Measurements from ENCODE around the gene ETNK2. TPM values are rescaled to one million over a fixed set of nuclear protein-coding genes. Genes with fewer than 3 reads are reported as not detected.

Gene ETNK2
- total and polyA plus RNA-seq, 2 of the 13 experiments (the other 11 are each of a cell fraction or from before 2014, with no cell fraction given) = 15.5 to 42.8 TPM

DNA sequence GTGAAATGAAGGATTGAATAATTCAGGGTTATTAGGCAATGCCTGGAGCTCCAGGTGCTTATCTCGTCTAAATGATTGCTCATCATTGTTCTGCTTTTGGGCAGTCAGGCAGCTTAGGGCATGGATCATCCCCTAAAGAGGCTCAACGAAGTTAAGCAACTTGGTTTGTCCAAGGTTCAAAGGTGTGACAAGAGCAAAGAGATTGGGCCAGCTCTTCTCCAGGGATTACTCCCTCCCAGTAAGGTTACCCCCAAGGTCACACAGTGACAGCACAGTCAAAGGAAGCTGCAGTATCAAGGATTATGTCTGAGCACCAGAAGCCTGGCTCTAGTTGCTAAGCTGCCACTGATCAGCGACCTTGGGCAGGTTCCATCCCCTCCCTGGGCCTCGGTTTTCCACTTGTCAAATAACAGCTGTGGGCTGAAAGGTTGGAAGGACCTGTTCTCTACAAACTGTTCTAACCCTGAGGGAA is 6.8 kb downstream of the ETNK2 start (continued):
- TF ChIP-seq, protein P1, sequence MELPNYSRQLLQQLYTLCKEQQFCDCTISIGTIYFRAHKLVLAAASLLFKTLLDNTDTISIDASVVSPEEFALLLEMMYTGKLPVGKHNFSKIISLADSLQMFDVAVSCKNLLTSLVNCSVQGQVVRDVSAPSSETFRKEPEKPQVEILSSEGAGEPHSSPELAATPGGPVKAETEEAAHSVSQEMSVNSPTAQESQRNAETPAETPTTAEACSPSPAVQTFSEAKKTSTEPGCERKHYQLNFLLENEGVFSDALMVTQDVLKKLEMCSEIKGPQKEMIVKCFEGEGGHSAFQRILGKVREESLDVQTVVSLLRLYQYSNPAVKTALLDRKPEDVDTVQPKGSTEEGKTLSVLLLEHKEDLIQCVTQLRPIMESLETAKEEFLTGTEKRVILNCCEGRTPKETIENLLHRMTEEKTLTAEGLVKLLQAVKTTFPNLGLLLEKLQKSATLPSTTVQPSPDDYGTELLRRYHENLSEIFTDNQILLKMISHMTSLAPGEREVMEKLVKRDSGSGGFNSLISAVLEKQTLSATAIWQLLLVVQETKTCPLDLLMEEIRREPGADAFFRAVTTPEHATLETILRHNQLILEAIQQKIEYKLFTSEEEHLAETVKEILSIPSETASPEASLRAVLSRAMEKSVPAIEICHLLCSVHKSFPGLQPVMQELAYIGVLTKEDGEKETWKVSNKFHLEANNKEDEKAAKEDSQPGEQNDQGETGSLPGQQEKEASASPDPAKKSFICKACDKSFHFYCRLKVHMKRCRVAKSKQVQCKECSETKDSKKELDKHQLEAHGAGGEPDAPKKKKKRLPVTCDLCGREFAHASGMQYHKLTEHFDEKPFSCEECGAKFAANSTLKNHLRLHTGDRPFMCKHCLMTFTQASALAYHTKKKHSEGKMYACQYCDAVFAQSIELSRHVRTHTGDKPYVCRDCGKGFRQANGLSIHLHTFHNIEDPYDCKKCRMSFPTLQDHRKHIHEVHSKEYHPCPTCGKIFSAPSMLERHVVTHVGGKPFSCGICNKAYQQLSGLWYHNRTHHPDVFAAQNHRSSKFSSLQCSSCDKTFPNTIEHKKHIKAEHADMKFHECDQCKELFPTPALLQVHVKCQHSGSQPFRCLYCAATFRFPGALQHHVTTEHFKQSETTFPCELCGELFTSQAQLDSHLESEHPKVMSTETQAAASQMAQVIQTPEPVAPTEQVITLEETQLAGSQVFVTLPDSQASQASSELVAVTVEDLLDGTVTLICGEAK (IDR thresholded peaks at IDR 0.05) = no peak
- TF ChIP-seq, protein P1 (CRISPR knock-in tag; IDR thresholded peaks at IDR 0.05) = no peak
- TF ChIP-seq MED13 (CRISPR knock-in tag; IDR thresholded peaks at IDR 0.05) (no peak), CBX5 (CRISPR knock-in tag; IDR thresholded peaks at IDR 0.05; ENCODE audit: borderline replicate concordance) (peak; percentile 72; the same call in 1 of the 2 replicates), ZNF274 (CRISPR knock-in tag; IDR thresholded peaks at IDR 0.05) (no peak), KAT8 (CRISPR knock-in tag; IDR thresholded peaks at IDR 0.05) (peak; percentile 58; the same call in 1 of the 2 replicates), SP140L (CRISPR knock-in tag; IDR thresholded peaks at IDR 0.05; ENCODE audit: borderline replicate concordance) (no peak), PTBP1 (IDR thresholded peaks at IDR 0.05; ENCODE audit: low read depth, low read length, poor library complexity, severe bottlenecking) (no peak), ZNF709 (CRISPR knock-in tag; IDR thresholded peaks at IDR 0.05) (0 out of 2 replicates have a peak, but pooled peaks have one; percentile 35), NRL (CRISPR knock-in tag; IDR thresholded peaks at IDR 0.05; ENCODE audit: borderline replicate concordance) (no peak), KDM4B (CRISPR knock-in tag; IDR thresholded peaks at IDR 0.05) (no peak), ZNF761 (CRISPR knock-in tag; conservative IDR thresholded peaks at IDR 0.05) (0 out of 2 replicates have a peak, but pooled peaks have one; percentile 55), NR1H2 (CRISPR knock-in tag; IDR thresholded peaks at IDR 0.05; ENCODE audit: borderline replicate concordance, low read depth) (no peak), RELA (CRISPR knock-in tag; IDR thresholded peaks at IDR 0.05) (no peak), ISX (CRISPR knock-in tag; conservative IDR thresholded peaks at IDR 0.05) (no peak), ZNF253 (CRISPR knock-in tag; IDR thresholded peaks at IDR 0.05; ENCODE audit: borderline replicate concordance) (no peak), ZNF713 (CRISPR knock-in tag; IDR thresholded peaks at IDR 0.05) (no peak), BORCS8-MEF2B (CRISPR knock-in tag; IDR thresholded peaks at IDR 0.05) (peak; percentile 69), RXRA (CRISPR knock-in tag; IDR thresholded peaks at IDR 0.05) (peak; percentile 90; the same call in 1 of the 2 replicates)
- TF ChIP-seq, protein P2, sequence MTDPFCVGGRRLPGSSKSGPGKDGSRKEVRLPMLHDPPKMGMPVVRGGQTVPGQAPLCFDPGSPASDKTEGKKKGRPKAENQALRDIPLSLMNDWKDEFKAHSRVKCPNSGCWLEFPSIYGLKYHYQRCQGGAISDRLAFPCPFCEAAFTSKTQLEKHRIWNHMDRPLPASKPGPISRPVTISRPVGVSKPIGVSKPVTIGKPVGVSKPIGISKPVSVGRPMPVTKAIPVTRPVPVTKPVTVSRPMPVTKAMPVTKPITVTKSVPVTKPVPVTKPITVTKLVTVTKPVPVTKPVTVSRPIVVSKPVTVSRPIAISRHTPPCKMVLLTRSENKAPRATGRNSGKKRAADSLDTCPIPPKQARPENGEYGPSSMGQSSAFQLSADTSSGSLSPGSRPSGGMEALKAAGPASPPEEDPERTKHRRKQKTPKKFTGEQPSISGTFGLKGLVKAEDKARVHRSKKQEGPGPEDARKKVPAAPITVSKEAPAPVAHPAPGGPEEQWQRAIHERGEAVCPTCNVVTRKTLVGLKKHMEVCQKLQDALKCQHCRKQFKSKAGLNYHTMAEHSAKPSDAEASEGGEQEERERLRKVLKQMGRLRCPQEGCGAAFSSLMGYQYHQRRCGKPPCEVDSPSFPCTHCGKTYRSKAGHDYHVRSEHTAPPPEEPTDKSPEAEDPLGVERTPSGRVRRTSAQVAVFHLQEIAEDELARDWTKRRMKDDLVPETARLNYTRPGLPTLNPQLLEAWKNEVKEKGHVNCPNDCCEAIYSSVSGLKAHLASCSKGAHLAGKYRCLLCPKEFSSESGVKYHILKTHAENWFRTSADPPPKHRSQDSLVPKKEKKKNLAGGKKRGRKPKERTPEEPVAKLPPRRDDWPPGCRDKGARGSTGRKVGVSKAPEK (CRISPR knock-in tag; IDR thresholded peaks at IDR 0.05; ENCODE audit: borderline replicate concordance) = no peak
